ENCODE measurements around the gene CARMIL1.
A peak's percentile ranks its signal among the peaks of the same experiment; 100 is the strongest.

CARMIL1 gene

GRCh38 chr6:25659633-25660368 lies 380.6 kb downstream of the CARMIL1 start:
- no peak for DNase-seq (ENCODE audit: low read depth)

DNA sequence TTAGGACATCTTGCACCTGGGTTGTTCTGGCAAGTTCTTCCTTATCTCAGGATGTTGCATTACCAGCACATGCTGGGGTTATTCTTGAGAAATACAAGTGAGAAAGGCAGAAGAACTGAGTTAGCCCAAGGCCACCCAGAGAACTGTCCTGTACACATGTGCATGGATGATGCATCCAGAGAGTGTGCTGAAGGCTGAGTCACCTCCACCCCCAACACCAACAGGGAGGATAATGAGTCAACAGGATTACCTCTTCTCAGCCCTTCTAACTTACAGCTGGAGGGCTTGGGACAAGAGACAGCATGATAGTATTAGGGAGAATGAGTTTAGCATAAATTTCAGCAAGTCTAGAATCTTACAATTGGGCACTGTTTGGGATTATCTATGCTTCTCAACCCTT lies 381.3 kb downstream of the CARMIL1 start:
- peak; percentile 35 for DNase-seq (ENCODE audit: low read depth)

DNA sequence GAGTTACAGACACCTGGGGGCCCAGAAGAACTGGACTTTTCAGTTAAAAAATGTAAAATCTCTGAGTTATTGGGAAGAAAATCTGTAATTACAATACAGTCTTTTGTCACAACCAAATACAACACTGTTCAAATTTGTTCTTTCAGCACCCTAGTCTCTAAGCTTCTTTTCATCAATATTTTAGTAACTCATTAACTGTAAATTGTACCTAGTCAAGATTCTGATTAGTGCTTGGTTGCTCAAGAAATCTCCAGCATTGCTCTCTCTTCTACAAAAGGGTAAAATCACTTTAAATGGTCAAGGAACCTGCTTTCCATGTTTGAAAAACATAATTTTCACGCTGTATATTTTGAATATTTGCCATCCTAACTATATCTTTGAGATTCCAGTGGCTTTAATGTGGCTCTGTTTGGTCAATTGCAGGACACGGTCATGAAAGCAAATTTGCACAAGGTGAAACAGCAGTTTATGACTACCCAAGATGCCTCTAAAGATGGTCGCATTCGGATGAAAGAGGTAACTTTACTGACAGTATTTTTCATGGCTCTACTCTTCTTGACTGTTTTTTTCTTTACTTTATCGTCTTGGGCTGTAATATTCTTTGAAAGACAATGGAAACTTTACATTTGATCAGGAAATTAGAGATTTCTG lies 382.1 kb downstream of the CARMIL1 start:
- DNase-seq (ENCODE audit: low read depth), result no peak

- no peak for DNase-seq (ENCODE audit: low read depth)
Observed at GRCh38 chr6:25665455-25665854, 386.3 kb downstream of the CARMIL1 start.

GRCh38 chr6:25669413-25669812 lies 390.2 kb downstream of the CARMIL1 start:
- DNase-seq (ENCODE audit: low read depth), result no peak
